Endodermal cell (in vitro differentiated cells): ENCODE measurements around the gene KCNMA1. TPM values are rescaled to one million over a fixed set of nuclear protein-coding genes. Genes with fewer than 3 reads are reported as not detected.

ENCODE experiments used
- DNase-seq: peaks from one replicate; pipeline ENCODE4 v3.0.0-alpha.2; 2017
- H3K27ac ChIP-seq: 2 replicates; pipeline ENCODE4 v1.5.1; 2013; ENCODE audit warnings: mild to moderate bottlenecking, low read depth, low read length, moderate library complexity
- H3K27me3 ChIP-seq: 2 replicates; pipeline ENCODE4 v1.6.1; 2013; ENCODE audit warnings: mild to moderate bottlenecking, low read length, moderate library complexity; ENCODE audit not compliant: insufficient read depth, control insufficient read depth, poor library complexity, severe bottlenecking
- H3K36me3 ChIP-seq: 2 replicates; pipeline ENCODE4 v1.7.0; 2013; ENCODE audit warnings: mild to moderate bottlenecking, low read length, moderate library complexity; ENCODE audit not compliant: control insufficient read depth, insufficient read depth
- H3K4me1 ChIP-seq: one replicate; pipeline ENCODE4 v1.7.0; 2013; ENCODE audit warnings: low read length; ENCODE audit not compliant: control insufficient read depth, insufficient read depth
- H3K4me3 ChIP-seq: 2 replicates; pipeline ENCODE4 v1.5.1; 2013; ENCODE audit warnings: mild to moderate bottlenecking, low read length, moderate library complexity
- H3K9ac ChIP-seq: 2 replicates; pipeline ENCODE4 v1.6.1; 2013; ENCODE audit warnings: mild to moderate bottlenecking, low read length, moderate library complexity; ENCODE audit not compliant: poor library complexity, severe bottlenecking; ENCODE audit errors: extremely low read depth
- H3K9me3 ChIP-seq: 2 replicates; pipeline ENCODE4 v1.6.1; 2013; ENCODE audit warnings: mild to moderate bottlenecking, low read length, moderate library complexity; ENCODE audit not compliant: control insufficient read depth
- H3K27ac Mint-ChIP-seq: 2 replicates; pipeline ENCODE4 v1.8.0; 2020; ENCODE audit warnings: mixed read lengths
- H3K27me3 Mint-ChIP-seq: 2 replicates; pipeline ENCODE4 v1.8.0; 2021; ENCODE audit warnings: mild to moderate bottlenecking, mixed read lengths; ENCODE audit not compliant: insufficient read depth
- H3K36me3 Mint-ChIP-seq: 2 replicates; pipeline ENCODE4 v1.8.0; 2020; ENCODE audit warnings: low read depth, mixed read lengths
- H3K4me1 Mint-ChIP-seq: 2 replicates; pipeline ENCODE4 v1.8.0; 2020; ENCODE audit warnings: mixed read lengths
- H3K4me3 Mint-ChIP-seq: 2 replicates; pipeline ENCODE4 v1.8.0; 2020; ENCODE audit warnings: mild to moderate bottlenecking, moderate library complexity, mixed read lengths
- H3K9me3 Mint-ChIP-seq: 2 replicates; pipeline ENCODE4 v1.8.0; 2020; ENCODE audit warnings: mild to moderate bottlenecking, mixed read lengths
- WGBS, 2 experiments: methylation state at CpG; one replicate each; pipeline versions ENCODE4 v1.1.5 to v1.1.7; 2013; ENCODE audit warnings: missing lambda C conversion rate in 2 of 2, mixed read lengths in 1 of 2; ENCODE audit not compliant: insufficient coverage in 1 of 2, insufficient read length in 1 of 2; 5-methylcytosine and 5-hydroxymethylcytosine counted together
- total RNA-seq, 2 donors: library from RNA; stranded (reverse); fragmentation: NEBNext Ultra II Directional in 1 of 2; extraction: Animal tissue kit (Norgen Biotek cat#: 25700) in 1 of 2; gene quantifications; 2 replicates in 1 of 2; 3 replicates in 1 of 2; pipeline ENCODE4 v1.2.1, GENCODE V29; 2021
- TF ChIP-seq, protein P1 (sequence below): fragments of 200-600 bp; sonication (generic); conservative IDR thresholded peaks from 2 replicates; pipeline ENCODE4 v1.5.0; 2021; ENCODE audit warnings: antibody characterized with exemption, mild to moderate bottlenecking

Gene KCNMA1
- total RNA-seq, 2 donors from 2014 or later: 0.55 to 1.3 TPM

DNA sequence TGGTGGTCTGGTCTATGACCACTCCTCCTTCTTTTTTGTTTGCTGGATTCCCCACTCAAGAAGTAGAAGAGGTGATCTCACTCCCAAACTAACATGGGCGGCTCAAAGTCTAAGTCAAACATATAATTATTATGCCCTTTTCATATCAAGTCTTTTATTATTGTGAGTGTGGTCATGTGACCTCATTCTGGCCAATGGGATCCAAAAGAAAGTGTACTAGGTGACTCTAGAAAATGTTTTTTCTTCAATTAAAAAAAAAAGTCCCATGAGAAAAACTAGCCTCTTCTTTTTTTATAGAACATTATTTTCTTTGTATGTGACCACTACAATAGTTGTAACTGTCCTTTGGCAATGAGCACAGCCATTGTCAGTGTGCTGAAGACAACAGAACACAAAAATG is 772.7 kb downstream of the KCNMA1 start:
- Histone ChIP-seq H3K4me3 (no peak overlapping the region), H3K27ac (no peak overlapping the region), H3K4me1 (no peaks in the 10 kb centered on the region), H3K9ac (no peak overlapping the region), H3K36me3 (no peaks in the 10 kb centered on the region), H3K9me3 (no peaks in the 10 kb centered on the region), H3K27me3 (no peaks in the 10 kb centered on the region)
- H3K36me3 Mint-ChIP-seq: no peaks in the 10 kb centered on the region
- no peak for DNase-seq
- H3K27me3 Mint-ChIP-seq: no peaks in the 10 kb centered on the region
- no peaks in the 10 kb centered on the region for H3K9me3 Mint-ChIP-seq
- peaks cover 19% of the 10 kb centered on the region for H3K4me1 Mint-ChIP-seq
- 75% methylated on average over 1 of the region's 1 CpG; no CpG with 5 or more reads in 1 of the 2 experiments for WGBS, 2 experiments
- H3K4me3 Mint-ChIP-seq: no peak overlapping the region
- H3K27ac Mint-ChIP-seq: no peak overlapping the region
- TF ChIP-seq, protein P1, sequence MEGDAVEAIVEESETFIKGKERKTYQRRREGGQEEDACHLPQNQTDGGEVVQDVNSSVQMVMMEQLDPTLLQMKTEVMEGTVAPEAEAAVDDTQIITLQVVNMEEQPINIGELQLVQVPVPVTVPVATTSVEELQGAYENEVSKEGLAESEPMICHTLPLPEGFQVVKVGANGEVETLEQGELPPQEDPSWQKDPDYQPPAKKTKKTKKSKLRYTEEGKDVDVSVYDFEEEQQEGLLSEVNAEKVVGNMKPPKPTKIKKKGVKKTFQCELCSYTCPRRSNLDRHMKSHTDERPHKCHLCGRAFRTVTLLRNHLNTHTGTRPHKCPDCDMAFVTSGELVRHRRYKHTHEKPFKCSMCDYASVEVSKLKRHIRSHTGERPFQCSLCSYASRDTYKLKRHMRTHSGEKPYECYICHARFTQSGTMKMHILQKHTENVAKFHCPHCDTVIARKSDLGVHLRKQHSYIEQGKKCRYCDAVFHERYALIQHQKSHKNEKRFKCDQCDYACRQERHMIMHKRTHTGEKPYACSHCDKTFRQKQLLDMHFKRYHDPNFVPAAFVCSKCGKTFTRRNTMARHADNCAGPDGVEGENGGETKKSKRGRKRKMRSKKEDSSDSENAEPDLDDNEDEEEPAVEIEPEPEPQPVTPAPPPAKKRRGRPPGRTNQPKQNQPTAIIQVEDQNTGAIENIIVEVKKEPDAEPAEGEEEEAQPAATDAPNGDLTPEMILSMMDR: no peak

DNA sequence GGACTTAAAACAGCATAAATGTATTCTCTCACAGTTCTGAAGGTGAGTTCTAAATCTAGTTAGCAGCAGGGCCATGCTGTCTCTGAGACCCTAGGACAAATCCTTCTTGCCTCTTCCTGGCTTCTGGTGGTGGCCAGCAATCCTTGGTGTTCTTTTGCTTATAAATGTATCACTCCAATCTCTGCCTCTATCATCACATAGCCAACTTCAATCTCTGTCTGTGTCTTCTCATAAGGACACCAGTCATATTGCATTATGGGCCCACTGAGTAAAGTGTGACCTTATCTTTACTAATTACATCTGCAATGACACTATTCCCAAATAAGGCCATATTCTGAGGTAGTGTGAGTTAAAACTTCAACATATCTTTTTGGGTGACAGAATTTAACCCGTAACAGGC is 778.9 kb downstream of the KCNMA1 start:
- H3K27ac ChIP-seq: no peak overlapping the region
- H3K36me3 ChIP-seq: no peaks in the 10 kb centered on the region
- no peaks in the 10 kb centered on the region for H3K4me1 Mint-ChIP-seq
- H3K27me3 ChIP-seq: no peaks in the 10 kb centered on the region
- TF ChIP-seq, protein P1: no peak
- H3K9ac ChIP-seq: no peak overlapping the region
- no peak for DNase-seq
- no peaks in the 10 kb centered on the region for H3K4me1 ChIP-seq
- H3K27ac Mint-ChIP-seq: no peak overlapping the region
- H3K4me3 ChIP-seq: no peak overlapping the region
- no peaks in the 10 kb centered on the region for H3K9me3 Mint-ChIP-seq
- H3K36me3 Mint-ChIP-seq: no peaks in the 10 kb centered on the region
- no peak overlapping the region for H3K4me3 Mint-ChIP-seq
- no peaks in the 10 kb centered on the region for H3K27me3 Mint-ChIP-seq
- H3K9me3 ChIP-seq: no peaks in the 10 kb centered on the region
- 100% methylated on average over 1 of the region's 1 CpG for WGBS, 2 experiments

DNA sequence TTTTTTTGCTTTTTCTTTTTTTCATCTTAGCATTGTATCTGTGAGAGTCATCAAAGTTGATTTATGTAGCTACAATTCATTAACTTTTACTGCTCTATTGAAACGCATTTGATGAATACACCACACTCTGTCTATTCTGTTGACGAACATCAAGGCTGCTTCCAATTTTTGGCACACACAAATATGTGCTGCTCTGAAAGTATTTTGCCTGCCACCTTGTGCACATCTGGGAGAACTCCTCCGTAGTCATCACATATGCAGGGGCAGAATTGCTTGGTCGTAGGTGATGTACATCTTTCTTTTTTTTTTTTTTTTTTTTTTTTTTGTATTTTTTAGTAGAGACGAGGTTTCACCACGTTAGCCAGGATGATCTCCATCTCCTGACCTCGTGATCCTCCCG is 796.8 kb downstream of the KCNMA1 start:
- Histone ChIP-seq H3K9ac (no peak overlapping the region), H3K4me3 (no peak overlapping the region), H3K9me3 (peaks cover 9% of the 10 kb centered on the region), H3K27me3 (no peaks in the 10 kb centered on the region), H3K4me1 (no peaks in the 10 kb centered on the region), H3K27ac (no peak overlapping the region), H3K36me3 (no peaks in the 10 kb centered on the region)
- Mint-ChIP-seq H3K9me3 (peaks cover 12% of the 10 kb centered on the region), H3K36me3 (no peaks in the 10 kb centered on the region), H3K4me1 (no peaks in the 10 kb centered on the region), H3K27me3 (peaks cover 2% of the 10 kb centered on the region), H3K27ac (no peak overlapping the region), H3K4me3 (no peak overlapping the region)
- WGBS, 2 experiments: 91 to 100% methylated on average over 2 to 8 of the region's 8 CpGs
- TF ChIP-seq, protein P1: no peak
- no peak for DNase-seq
